HepG2 (cell line): ENCODE data around the gene SLC8A2. TPM values are rescaled to one million over a fixed set of nuclear protein-coding genes. Genes with fewer than 3 reads are reported as not detected.

ENCODE experiments used
- ATAC-seq: fragments of 200-7000 bp; cut with Tn5 transposase; 3 replicates; pipeline ENCODE4 v1.9.1; 2020; ENCODE audit warnings: mild to moderate bottlenecking, moderate library complexity
- BruUV-seq: library from RNA; stranded (reverse); fragments of 400-500 nt; replicated peaks from 2 replicates; lab custom pipeline; 2021; lab: Mats Ljungman, UMichigan
- CTCF ChIA-PET: fragments of 300-600 bp; formaldehyde crosslinking; extraction: SDS; loops from one replicate; lab custom pipeline; 2021; ENCODE audit warnings: low total read pairs, inconsistent platforms, low intra/inter-chr PET ratio; lab: Yijun Ruan, JAX
- POLR2A ChIA-PET: fragments of 350-600 bp; sonication (Branson Sonifier 250); formaldehyde crosslinking; loops from one replicate; lab custom pipeline; 2020; ENCODE audit warnings: antibody characterized with exemption, inconsistent platforms; lab: Yijun Ruan, JAX
- DNase-seq: peaks from one replicate; pipeline ENCODE4 v3.0.0-alpha.2; 2015; ENCODE audit warnings: low spot score
- FAIRE-seq: peaks from 3 replicates; lab custom pipeline; 2011; peaks lifted over from hg19 to GRCh38; lab: Jason Lieb, UNC
- H2AFZ ChIP-seq: one replicate; pipeline ENCODE4 v1.6.1; 2011; ENCODE audit warnings: low read length, inconsistent platforms
- H3K27ac ChIP-seq: fragments of 300-600 bp; 3 replicates; pipeline ENCODE4 v1.8.0; 2011; ENCODE audit warnings: mixed run types, mild to moderate bottlenecking, mixed read lengths, low read length, inconsistent platforms; ENCODE audit not compliant: insufficient read depth; ENCODE audit errors: extremely low read length
- H3K27me3 ChIP-seq, 2 experiments: fragments of 200-600 bp in 1 of 2; 2 replicates in 1 of 2; 3 replicates in 1 of 2; pipeline versions ENCODE4 v1.6.0 to v1.8.0; 2011; ENCODE audit warnings: low read length in 2 of 2, mild to moderate bottlenecking in 2 of 2, moderate library complexity in 2 of 2, inconsistent platforms in 1 of 2; ENCODE audit not compliant: insufficient read depth in 2 of 2, control insufficient read depth in 1 of 2
- H3K36me3 ChIP-seq, 2 experiments: fragments of 200-600 bp in 1 of 2; replicated peaks in 1 of 2; 2 replicates in 1 of 2; 3 replicates in 1 of 2; pipeline versions ENCODE4 v1.5.1 to v1.8.0; 2011; ENCODE audit warnings: low read length in 2 of 2, inconsistent platforms in 1 of 2; ENCODE audit not compliant: insufficient read depth in 2 of 2, control insufficient read depth in 1 of 2
- H3K4me1 ChIP-seq: 2 replicates; pipeline ENCODE4 v1.5.1; 2012; ENCODE audit warnings: low read length, inconsistent platforms; ENCODE audit not compliant: insufficient read depth
- H3K4me2 ChIP-seq: 2 replicates; pipeline ENCODE4 v1.6.0; 2011; ENCODE audit warnings: low read depth, low read length, inconsistent platforms
- H3K4me3 ChIP-seq, 3 experiments: fragments of 200-600 bp in 1 of 3; sonication (generic), shearing (Covaris generic) in 1 of 3; replicated peaks in 1 of 3; 2 replicates each; pipeline ENCODE4 v1.5.1; 2011 to 2016; ENCODE audit warnings: low read length in 3 of 3, inconsistent platforms in 2 of 3, low read depth in 2 of 3, mild to moderate bottlenecking in 2 of 3, control low read depth in 1 of 3, mixed read lengths in 1 of 3; ENCODE audit not compliant: insufficient read depth in 1 of 3
- H3K79me2 ChIP-seq: one replicate; pipeline ENCODE4 v1.6.1; 2011; ENCODE audit warnings: low read length, inconsistent platforms; ENCODE audit not compliant: insufficient read depth
- H3K9ac ChIP-seq: 2 replicates; pipeline ENCODE4 v1.6.0; 2011; ENCODE audit warnings: mild to moderate bottlenecking, low read depth, low read length, inconsistent platforms; ENCODE audit not compliant: insufficient read depth
- H3K9me3 ChIP-seq: 2 replicates; pipeline ENCODE4 v1.5.1; 2012; ENCODE audit warnings: mild to moderate bottlenecking, low read length
- H4K20me1 ChIP-seq: 2 replicates; pipeline ENCODE4 v1.6.0; 2011; ENCODE audit warnings: inconsistent platforms, mild to moderate bottlenecking, low read length, moderate library complexity; ENCODE audit not compliant: insufficient read depth
- ARNT2 ChIP-seq: sonication (generic); formaldehyde crosslinking; IDR thresholded peaks from 2 replicates; pipeline ENCODE4 v1.8.0; 2022; ENCODE audit warnings: mild to moderate bottlenecking, low read depth, missing genetic modification reagents, moderate library complexity
- CHD2 ChIP-seq: IDR thresholded peaks from 2 replicates; pipeline ENCODE4 v1.6.1; 2011; ENCODE audit warnings: low read depth, low read length, improper control_type of control experiment
- FOXP1 ChIP-seq, 2 experiments: fragments of 450-650 bp in 1 of 2; IDR thresholded peaks; 2 replicates each; pipeline ENCODE4 v1.6.1; 2017 to 2018; ENCODE audit warnings: antibody characterized with exemption in 1 of 2
- KAT8 ChIP-seq: IDR thresholded peaks from 2 replicates; pipeline ENCODE4 v1.6.1; 2016; ENCODE audit warnings: missing genetic modification reagents, missing compliant biosample characterization
- MXI1 ChIP-seq: IDR thresholded peaks from 3 replicates; pipeline ENCODE4 v1.6.1; 2012; ENCODE audit warnings: low read depth, low read length, inconsistent platforms, borderline replicate concordance
- SP140L ChIP-seq: sonication (generic); formaldehyde crosslinking; IDR thresholded peaks from 2 replicates; pipeline ENCODE4 v1.4.0; 2020; ENCODE audit warnings: missing genetic modification reagents, borderline replicate concordance
- ZNF629 ChIP-seq: sonication (generic); formaldehyde crosslinking; conservative IDR thresholded peaks from 2 replicates; pipeline ENCODE4 v1.5.0; 2020; ENCODE audit warnings: missing genetic modification reagents
- WGBS: methylation state at CpG from one replicate; pipeline ENCODE4 v1.1.6; 2017; ENCODE audit warnings: low lambda C conversion rate; 5-methylcytosine and 5-hydroxymethylcytosine counted together
- in situ Hi-C: cut with HindIII; loops from 2 replicates; pipeline ENCODE4 v1.10.0; 2017; ENCODE audit warnings: low pct_unique_long_range_greater_than_20kb; ENCODE audit not compliant: extremely low pct_ligation_motif_present
- intact Hi-C: fragments of 100-400 bp; cut with micrococcal nuclease; formaldehyde crosslinking; loops from one replicate; pipeline ENCODE4 v1.10.0; 2022; ENCODE audit not compliant: unreplicated experiment
- polyA plus RNA-seq, 8 experiments: library from polyadenylated mRNA; depleted of rRNA in 3 of 8; stranded (reverse) in 7 of 8; unstranded in 1 of 8; fragments of >200 nt; fragmentation: Illumina TruSeq in 4 of 8; extraction: Trizol in 4 of 8; gene quantifications; 2 replicates each; pipeline versions ENCODE4 v1.2.1 to v1.2.3, GENCODE V29; 2011 to 2016; ENCODE audit warnings: low read depth in 4 of 8, missing spikeins in 1 of 8, mixed read lengths in 1 of 8; ENCODE audit not compliant: insufficient read depth in 1 of 8
- total RNA-seq, 5 experiments: library from RNA; depleted of rRNA; stranded (reverse); fragments of >200 nt; fragmentation: Illumina TruSeq; extraction: Trizol; gene quantifications; 2 replicates each; pipeline ENCODE4 v1.2.3, GENCODE V29; 2016; ENCODE audit warnings: low read depth in 1 of 5
- TF ChIP-seq, protein P1 (sequence below): sonication (generic); formaldehyde crosslinking; IDR thresholded peaks from 2 replicates; pipeline ENCODE4 v1.4.0; 2020; ENCODE audit warnings: missing genetic modification reagents
- TF ChIP-seq, protein P2 (sequence below), 2 experiments: sonication (generic) in 1 of 2; formaldehyde crosslinking in 1 of 2; IDR thresholded peaks; 2 replicates each; pipeline versions ENCODE4 v1.4.0 to v1.6.1; 2016 to 2020; ENCODE audit warnings: borderline replicate concordance in 1 of 2, low read depth in 1 of 2, mild to moderate bottlenecking in 1 of 2, missing genetic modification reagents in 1 of 2
- TF ChIP-seq, protein P3 (sequence below): sonication (generic); formaldehyde crosslinking; IDR thresholded peaks from 2 replicates; pipeline ENCODE4 v1.5.0; 2020; ENCODE audit warnings: mild to moderate bottlenecking, missing genetic modification reagents, borderline replicate concordance
- TF ChIP-seq, protein P4 (sequence below): sonication (generic); formaldehyde crosslinking; IDR thresholded peaks from 2 replicates; pipeline ENCODE4 v1.4.0; 2020; ENCODE audit warnings: missing genetic modification reagents, mild to moderate bottlenecking, borderline replicate concordance

Gene SLC8A2
- total and polyA plus RNA-seq, 2 of the 13 experiments (the other 11 are each of a cell fraction or from before 2014, with no cell fraction given) = 0.02 TPM; not detected in 1

DNA sequence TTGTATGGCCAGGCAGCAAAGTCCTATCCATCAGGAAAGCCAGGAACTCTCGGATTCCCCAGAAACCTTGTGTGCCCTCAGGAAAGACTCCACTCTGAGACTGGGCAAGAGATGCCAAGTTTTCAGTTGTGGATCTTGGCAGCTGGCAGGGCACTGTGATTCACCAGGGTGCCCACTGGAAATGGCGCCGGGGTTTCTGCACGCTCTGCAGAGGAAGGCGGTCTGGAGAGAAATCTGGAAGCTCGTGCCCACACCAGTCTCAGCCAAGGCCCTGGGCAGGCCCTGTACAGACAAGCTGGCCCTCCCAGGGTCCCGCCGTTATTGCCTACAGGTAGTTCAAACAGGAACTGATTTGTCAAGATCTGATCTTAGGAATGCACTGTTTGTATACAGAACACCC, 38.3 kb upstream of the SLC8A2 start:
- 98% methylated on average over 8 of the region's 8 CpGs for WGBS
- Histone ChIP-seq H3K27ac (no peak overlapping the region), H3K79me2 (peaks cover 64% of the 10 kb centered on the region), H3K27me3 (no peaks in the 10 kb centered on the region; a peak in 1 of 5 replicates), H3K36me3 (peaks cover 3 to 4% of the 10 kb centered on the region in 2 experiments; a peak in 2 of 5 replicates), H2AFZ (no peak overlapping the region), H3K9ac (no peak overlapping the region), H4K20me1 (no peaks in the 10 kb centered on the region), H3K9me3 (no peaks in the 10 kb centered on the region), H3K4me3 (no peak overlapping the region), H3K4me1 (peaks cover 23% of the 10 kb centered on the region), H3K4me2 (no peak overlapping the region)
- BruUV-seq = no TSS peak
- intact Hi-C loops = no loop called here
- ChIA-PET POLR2A (no interaction called here), CTCF (no interaction called here)
- in situ Hi-C loops = no loop called here
- ATAC-seq (no peak), FAIRE-seq (no peak), DNase-seq (no peak)
- TF ChIP-seq, protein P1, sequence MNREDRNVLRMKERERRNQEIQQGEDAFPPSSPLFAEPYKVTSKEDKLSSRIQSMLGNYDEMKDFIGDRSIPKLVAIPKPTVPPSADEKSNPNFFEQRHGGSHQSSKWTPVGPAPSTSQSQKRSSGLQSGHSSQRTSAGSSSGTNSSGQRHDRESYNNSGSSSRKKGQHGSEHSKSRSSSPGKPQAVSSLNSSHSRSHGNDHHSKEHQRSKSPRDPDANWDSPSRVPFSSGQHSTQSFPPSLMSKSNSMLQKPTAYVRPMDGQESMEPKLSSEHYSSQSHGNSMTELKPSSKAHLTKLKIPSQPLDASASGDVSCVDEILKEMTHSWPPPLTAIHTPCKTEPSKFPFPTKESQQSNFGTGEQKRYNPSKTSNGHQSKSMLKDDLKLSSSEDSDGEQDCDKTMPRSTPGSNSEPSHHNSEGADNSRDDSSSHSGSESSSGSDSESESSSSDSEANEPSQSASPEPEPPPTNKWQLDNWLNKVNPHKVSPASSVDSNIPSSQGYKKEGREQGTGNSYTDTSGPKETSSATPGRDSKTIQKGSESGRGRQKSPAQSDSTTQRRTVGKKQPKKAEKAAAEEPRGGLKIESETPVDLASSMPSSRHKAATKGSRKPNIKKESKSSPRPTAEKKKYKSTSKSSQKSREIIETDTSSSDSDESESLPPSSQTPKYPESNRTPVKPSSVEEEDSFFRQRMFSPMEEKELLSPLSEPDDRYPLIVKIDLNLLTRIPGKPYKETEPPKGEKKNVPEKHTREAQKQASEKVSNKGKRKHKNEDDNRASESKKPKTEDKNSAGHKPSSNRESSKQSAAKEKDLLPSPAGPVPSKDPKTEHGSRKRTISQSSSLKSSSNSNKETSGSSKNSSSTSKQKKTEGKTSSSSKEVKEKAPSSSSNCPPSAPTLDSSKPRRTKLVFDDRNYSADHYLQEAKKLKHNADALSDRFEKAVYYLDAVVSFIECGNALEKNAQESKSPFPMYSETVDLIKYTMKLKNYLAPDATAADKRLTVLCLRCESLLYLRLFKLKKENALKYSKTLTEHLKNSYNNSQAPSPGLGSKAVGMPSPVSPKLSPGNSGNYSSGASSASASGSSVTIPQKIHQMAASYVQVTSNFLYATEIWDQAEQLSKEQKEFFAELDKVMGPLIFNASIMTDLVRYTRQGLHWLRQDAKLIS (CRISPR knock-in tag) = no peak
- no peak for TF ChIP-seq KAT8 (CRISPR knock-in tag)
- TF ChIP-seq, protein P2, sequence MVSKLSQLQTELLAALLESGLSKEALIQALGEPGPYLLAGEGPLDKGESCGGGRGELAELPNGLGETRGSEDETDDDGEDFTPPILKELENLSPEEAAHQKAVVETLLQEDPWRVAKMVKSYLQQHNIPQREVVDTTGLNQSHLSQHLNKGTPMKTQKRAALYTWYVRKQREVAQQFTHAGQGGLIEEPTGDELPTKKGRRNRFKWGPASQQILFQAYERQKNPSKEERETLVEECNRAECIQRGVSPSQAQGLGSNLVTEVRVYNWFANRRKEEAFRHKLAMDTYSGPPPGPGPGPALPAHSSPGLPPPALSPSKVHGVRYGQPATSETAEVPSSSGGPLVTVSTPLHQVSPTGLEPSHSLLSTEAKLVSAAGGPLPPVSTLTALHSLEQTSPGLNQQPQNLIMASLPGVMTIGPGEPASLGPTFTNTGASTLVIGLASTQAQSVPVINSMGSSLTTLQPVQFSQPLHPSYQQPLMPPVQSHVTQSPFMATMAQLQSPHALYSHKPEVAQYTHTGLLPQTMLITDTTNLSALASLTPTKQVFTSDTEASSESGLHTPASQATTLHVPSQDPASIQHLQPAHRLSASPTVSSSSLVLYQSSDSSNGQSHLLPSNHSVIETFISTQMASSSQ (IDR thresholded peaks at IDR 0.05; ENCODE audit: low read depth) = no peak
- TF ChIP-seq, protein P2 (CRISPR knock-in tag; IDR thresholded peaks at IDR 0.05; ENCODE audit: borderline replicate concordance) = no peak
- no peak for TF ChIP-seq FOXP1 (IDR thresholded peaks at IDR 0.05)
- TF ChIP-seq FOXP1 (CRISPR knock-in tag; IDR thresholded peaks at IDR 0.05) = no peak
- no peak for TF ChIP-seq CHD2
- TF ChIP-seq MXI1 = no peak
- TF ChIP-seq, protein P3, sequence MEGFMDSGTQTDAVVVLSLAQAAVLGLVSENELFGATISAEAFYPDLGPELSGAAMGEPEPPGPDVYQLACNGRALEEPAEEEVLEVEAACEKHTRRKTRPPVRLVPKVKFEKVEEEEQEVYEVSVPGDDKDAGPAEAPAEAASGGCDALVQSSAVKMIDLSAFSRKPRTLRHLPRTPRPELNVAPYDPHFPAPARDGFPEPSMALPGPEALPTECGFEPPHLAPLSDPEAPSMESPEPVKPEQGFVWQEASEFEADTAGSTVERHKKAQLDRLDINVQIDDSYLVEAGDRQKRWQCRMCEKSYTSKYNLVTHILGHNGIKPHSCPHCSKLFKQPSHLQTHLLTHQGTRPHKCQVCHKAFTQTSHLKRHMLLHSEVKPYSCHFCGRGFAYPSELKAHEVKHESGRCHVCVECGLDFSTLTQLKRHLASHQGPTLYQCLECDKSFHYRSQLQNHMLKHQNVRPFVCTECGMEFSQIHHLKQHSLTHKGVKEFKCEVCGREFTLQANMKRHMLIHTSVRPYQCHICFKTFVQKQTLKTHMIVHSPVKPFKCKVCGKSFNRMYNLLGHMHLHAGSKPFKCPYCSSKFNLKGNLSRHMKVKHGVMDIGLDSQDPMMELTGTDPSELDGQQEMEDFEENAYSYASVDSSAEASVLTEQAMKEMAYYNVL (CRISPR knock-in tag) = no peak
- no peak for TF ChIP-seq ARNT2 (CRISPR knock-in tag)
- no peak for TF ChIP-seq ZNF629 (CRISPR knock-in tag)
- TF ChIP-seq, protein P4, sequence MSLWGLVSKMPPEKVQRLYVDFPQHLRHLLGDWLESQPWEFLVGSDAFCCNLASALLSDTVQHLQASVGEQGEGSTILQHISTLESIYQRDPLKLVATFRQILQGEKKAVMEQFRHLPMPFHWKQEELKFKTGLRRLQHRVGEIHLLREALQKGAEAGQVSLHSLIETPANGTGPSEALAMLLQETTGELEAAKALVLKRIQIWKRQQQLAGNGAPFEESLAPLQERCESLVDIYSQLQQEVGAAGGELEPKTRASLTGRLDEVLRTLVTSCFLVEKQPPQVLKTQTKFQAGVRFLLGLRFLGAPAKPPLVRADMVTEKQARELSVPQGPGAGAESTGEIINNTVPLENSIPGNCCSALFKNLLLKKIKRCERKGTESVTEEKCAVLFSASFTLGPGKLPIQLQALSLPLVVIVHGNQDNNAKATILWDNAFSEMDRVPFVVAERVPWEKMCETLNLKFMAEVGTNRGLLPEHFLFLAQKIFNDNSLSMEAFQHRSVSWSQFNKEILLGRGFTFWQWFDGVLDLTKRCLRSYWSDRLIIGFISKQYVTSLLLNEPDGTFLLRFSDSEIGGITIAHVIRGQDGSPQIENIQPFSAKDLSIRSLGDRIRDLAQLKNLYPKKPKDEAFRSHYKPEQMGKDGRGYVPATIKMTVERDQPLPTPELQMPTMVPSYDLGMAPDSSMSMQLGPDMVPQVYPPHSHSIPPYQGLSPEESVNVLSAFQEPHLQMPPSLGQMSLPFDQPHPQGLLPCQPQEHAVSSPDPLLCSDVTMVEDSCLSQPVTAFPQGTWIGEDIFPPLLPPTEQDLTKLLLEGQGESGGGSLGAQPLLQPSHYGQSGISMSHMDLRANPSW (CRISPR knock-in tag) = no peak
- no peak for TF ChIP-seq SP140L (CRISPR knock-in tag)
